NCI-H128 (cell line): Measurements from ENCODE around the gene LRRTM4.

Experiments
- DNase-seq: peaks from one replicate; lab custom pipeline; 2025; ENCODE audit not compliant: unreplicated experiment; lab: John Stamatoyannopoulos, UW

Gene LRRTM4

GRCh38 chr2:77325395-77325794 lies 196.8 kb downstream of the LRRTM4 start:
- no peak for DNase-seq

DNA sequence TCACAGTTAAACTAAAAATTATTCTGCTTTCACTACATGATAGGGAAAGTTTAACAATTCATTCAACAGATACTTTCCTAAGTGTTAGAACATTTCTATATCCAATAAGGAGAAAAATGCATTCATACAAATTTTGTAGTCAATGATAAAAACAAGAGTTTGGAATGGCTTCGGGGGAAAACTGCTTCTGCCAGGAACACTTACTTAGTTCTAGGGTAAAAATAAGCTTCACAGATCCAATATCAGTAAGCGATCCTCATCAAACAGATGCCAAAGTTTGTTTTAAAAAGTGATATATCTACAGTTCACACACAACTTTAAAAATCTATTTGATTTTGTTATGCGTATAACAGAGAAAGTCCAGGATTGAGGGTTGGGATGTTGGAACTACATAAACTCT lies 199.7 kb downstream of the LRRTM4 start:
- DNase-seq = no peak

- DNase-seq = no peak
These were observed 207.5 kb downstream of the LRRTM4 start for GRCh38 chr2:77314721-77315120.

DNA sequence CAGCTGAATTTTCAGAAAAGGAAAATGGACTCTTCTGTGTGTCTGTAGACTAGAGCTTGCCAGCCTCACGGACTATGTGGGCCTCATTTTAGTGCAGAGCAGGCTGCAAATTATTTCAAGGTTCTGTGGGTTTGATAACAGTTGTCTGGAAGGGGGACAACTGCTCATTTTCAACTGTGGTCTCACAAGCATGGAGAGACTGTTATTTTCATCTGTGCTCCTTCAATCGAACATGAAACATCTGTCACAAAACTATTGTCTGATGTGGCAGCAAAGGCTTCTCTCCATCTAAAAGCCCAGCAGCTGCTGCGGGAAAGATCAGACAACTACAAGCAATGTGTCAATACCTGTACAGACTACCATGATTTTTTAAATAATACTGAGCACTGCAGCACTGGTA lies 211.8 kb downstream of the LRRTM4 start:
- DNase-seq = no peak

DNA sequence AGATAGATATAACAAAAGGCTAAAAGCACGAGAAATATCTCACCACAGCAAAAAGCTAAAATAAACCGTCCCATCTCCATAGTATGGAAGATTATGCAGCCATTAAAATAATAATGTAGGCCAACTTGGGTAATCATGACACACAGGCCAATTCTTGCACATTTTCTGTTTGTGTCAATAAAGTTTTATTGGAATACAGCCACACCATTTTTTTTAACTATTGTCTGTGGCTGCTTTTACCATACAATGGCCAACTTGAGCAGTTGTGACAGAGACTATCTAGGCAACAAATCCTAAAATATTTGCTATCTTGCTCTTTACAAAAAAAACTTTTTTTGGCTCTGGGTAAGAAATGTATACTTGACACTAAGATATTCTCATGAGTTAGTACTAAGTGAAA lies 212.5 kb downstream of the LRRTM4 start:
- DNase-seq = no peak

DNA sequence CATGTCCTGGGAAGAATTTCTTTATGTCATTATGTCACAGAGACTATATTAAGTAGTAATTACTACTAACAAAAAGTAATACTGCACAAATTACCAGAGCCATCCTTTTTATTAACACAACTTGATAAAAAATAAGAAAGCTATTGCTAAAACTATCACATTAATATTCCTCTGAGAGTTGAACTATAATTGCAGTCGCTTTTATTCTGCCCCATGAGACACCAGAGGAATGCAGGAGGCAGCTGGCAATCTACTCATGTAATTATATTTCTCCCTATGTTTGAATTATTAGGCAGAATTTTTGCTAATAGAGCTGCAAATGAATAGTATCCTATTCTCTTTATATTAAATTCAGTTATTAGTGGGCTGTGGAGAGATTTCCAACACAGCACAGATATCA lies 220.7 kb downstream of the LRRTM4 start:
- no peak for DNase-seq

- DNase-seq = no peak
These were observed 225.4 kb downstream of the LRRTM4 start for GRCh38 chr2:77296791-77297190.

GRCh38 chr2:77294474-77294873 lies 227.7 kb downstream of the LRRTM4 start:
- no peak for DNase-seq

GRCh38 chr2:77284353-77284752 lies 237.8 kb downstream of the LRRTM4 start:
- DNase-seq = no peak

- DNase-seq = no peak
These were observed 250.9 kb downstream of the LRRTM4 start for GRCh38 chr2:77271262-77271661.

GRCh38 chr2:77270433-77270832 lies 251.7 kb downstream of the LRRTM4 start:
- DNase-seq = no peak

DNA sequence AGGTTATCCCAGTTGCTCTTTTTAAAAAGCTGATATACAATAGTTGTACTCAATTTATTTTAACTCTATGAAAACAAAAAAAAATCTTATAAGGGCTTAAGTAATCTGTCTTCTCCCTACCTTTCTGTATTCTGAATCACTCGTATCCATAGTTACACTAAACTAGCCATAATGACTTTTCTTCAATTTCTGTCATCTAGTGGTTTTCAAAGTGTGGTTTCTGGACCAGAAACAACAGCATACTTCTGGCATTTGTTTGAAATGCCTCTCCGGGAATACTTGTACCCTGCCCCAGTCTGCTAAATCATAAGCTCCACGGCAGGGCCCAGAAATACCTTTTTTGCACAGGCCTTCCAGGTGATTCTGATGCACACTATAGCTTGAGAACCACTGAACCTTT lies 253.6 kb downstream of the LRRTM4 start:
- no peak for DNase-seq

- DNase-seq = no peak
These were observed 289.2 kb downstream of the LRRTM4 start for GRCh38 chr2:77232909-77233425.

DNA sequence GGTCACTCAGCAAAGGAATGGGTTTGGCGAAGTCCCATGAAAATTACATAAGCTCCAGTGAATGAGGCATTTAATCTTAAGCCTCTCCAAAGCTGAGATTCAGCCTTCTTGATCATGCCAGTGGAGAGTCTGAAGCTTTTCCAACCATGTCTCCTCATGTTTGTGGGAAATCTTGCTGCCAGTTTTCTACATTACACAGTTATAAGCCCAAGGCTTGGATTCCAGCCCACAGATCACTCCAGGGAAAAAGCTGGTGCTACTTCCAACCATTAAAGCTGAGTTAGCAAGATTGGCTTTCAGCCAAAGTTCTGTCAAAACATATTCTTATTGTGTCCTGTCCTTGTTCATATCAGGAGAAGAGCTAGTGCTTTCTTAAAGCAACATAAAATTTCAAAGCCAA lies 293.8 kb downstream of the LRRTM4 start:
- peak; percentile 27 for DNase-seq

GRCh38 chr2:77210725-77211124 lies 311.5 kb downstream of the LRRTM4 start:
- no peak for DNase-seq

GRCh38 chr2:77207331-77207730 lies 314.8 kb downstream of the LRRTM4 start:
- no peak for DNase-seq

GRCh38 chr2:77201755-77202154 lies 320.4 kb downstream of the LRRTM4 start:
- no peak for DNase-seq

- no peak for DNase-seq
These were observed 322.8 kb downstream of the LRRTM4 start for GRCh38 chr2:77199411-77199810.

DNA sequence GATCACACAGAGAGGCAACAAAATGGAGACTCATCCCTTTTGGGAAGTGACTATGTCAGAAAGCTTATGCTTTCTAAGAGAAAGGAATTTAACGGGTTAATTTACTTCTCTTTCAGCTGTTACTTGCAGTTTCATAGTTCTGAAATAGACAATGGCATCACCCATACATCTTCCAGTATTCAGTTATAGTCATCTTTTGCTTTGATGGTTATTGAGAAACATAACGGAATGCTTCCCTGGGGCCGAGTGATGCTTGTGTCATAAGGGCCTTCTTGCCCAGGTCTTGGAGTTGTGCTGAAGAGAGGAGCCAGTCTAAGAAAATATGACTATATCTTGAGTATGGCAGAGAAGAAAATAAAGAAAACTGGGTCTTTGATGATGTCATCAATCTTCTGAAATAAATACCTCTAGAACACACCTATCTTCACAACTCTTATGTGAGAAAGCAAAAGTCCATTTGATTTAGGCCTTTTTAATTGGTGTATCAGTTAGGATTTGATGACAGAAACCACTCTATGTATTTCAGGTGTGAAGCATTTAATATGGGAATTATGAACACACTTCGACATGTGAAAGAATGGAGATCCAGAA lies 328.2 kb downstream of the LRRTM4 start:
- no peak for DNase-seq

GRCh38 chr2:77192811-77193289 lies 329.3 kb downstream of the LRRTM4 start:
- no peak for DNase-seq

- DNase-seq = no peak
These were observed 330.5 kb downstream of the LRRTM4 start for GRCh38 chr2:77191665-77192064.

GRCh38 chr2:77190721-77191346 lies 331.3 kb downstream of the LRRTM4 start:
- DNase-seq = no peak

- no peak for DNase-seq
These were observed 337.1 kb downstream of the LRRTM4 start for GRCh38 chr2:77185052-77185451.
